Islet precursor cell (in vitro differentiated cells): ENCODE results near the gene MRPS27.

Experiments
- DNase-seq: peaks from one replicate; pipeline ENCODE4 v3.0.0-alpha.2; 2018

Gene MRPS27

GRCh38 chr5:72255670-72256069 is 64.4 kb downstream of the MRPS27 start:
- no peak for DNase-seq

DNA sequence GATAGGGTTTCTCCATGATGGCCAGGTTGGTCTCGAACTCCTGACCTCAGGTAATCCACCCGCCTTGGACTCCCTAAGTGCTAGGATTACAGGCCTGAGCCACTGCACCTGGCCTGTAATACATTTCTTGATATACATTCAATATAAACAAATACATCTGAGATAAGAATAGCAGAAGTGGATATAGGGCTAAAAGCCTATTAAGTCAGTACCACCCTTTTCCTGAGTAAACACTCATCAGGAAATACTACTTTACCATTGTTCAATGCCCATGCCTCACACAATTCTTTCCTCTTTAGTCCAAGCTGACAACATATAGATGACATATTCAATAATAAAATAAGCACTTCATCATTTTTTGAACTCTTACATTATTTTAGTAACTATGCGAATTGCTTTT is 64.8 kb downstream of the MRPS27 start:
- no peak for DNase-seq

DNA sequence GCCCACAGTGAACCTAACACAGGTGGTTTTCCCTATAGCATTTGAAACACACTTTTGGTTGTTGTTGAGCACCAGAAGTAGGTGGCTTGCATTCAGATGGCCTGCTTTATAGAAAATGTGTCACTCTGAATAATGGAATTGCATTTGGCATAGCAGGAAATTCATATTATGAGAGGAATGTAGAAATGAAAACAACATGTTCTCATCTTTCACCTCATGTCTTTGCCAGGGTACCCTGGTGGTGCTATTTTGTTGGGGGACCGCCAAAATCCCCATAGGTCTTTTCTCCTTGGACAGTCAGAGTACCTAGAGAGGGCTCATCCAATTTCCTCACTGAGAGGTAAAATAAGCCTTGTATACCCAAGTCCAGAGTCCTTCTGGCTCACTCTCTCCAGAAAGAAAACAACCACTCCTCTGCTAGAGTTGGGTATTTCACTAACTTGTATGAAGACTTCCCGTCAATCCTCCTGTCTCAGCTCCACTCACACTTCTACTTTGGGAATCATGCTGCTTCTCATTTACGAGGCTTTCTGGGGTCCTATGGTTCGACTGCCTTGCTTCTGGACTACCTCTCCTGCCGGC is 67.4 kb downstream of the MRPS27 start:
- DNase-seq, result no peak

DNA sequence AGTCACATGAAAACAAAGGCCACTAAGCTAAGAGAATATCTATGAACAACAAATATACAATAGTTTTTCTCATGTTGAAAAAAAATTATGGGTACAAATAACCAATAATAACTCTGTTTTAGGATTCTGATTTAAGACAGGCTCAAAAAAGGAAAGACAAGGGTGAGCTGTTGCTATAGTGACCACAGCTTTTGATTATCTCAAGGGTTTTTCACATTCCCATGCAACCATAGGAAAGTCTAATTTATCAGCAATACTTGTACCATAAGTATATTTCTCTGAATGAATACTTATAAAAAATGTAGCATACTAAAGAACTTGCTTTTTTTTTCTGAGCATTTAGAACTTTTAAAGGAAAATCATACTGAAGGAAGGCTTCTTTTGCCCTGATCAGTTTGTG is 68.0 kb downstream of the MRPS27 start:
- DNase-seq, result no peak

GRCh38 chr5:72251386-72251785 is 68.7 kb downstream of the MRPS27 start:
- DNase-seq, result no peak

DNA sequence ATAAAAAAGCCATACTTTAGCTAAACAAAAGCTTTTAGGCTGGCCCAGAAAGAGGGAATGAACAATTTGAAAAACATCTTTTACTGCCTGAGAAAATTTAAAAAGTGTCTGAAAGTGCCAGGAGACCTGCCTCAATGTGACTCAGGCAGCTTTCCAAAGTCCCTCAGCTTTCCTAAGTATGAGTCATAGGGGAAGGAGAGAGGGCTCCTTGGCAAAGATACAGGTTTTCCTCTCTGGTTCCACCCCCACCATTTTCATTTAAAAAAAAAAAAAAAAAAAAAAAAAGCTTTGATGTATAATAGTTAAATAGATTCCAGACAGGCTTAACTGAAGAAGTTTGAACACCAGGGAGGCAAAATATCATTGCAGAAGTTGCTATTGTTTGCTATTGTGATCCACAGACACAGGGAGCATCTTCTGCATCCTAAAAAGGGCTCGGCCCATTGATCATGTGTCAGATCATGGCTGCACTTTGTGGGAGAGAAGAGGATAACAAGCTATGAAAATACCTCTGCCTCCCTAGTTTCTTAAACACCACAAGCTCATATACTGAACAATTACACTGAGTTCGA is 71.5 kb downstream of the MRPS27 start:
- DNase-seq, result no peak

DNA sequence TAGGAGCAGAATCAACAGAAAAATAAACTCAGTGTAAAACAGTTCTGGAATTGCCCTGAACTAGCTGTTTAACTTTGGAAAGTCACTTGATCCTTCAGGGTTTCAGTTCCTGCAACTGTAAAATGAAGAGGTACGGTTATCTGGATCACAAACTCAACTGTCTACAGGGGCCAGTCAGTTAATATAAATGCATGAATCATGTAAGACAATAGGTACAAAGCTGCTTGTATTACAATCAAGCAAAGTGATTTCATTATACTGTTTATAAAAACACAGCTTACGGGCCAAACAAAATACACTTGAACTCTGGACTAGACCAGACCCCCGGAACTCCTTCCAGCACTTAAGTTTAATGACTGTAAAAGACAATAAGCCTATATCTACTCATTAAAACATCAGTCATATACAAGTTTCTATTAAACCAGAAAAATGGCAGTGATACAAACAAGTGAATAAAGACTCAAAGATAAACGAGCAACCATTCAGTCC is 73.0 kb downstream of the MRPS27 start:
- no peak for DNase-seq

DNA sequence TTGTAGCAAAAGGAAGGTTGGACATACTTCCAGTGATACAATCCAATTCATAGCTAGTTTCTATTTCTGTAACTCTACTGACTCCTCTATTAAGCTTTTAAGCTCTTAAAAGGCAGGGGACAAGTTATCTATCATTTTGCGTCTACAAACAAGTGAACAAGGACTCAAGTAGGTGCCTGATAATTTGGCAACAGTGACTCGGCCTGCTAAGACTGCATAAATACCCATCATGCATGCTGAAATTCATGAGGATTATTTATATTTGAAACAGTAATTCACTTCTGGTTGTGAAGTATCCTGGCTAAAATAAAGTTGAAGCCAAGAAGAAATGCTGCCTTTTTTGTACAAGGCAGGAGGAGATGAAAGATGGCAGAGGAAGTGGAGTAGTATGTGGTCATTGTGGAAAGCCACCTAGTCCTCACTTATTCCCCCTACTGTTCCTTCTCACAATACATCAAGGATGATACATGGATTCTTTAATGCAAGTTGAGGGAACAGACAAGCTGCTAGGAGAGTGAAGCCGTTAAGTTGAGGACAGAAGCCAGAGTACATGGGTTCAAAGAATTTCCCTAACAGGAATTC is 74.0 kb downstream of the MRPS27 start:
- no peak for DNase-seq

GRCh38 chr5:72245546-72245945 is 74.5 kb downstream of the MRPS27 start:
- no peak for DNase-seq

- DNase-seq, result peak; percentile 67
Measured at GRCh38 chr5:72244862-72245371, 75.1 kb downstream of the MRPS27 start.

GRCh38 chr5:72243706-72244105 is 76.3 kb downstream of the MRPS27 start:
- no peak for DNase-seq

DNA sequence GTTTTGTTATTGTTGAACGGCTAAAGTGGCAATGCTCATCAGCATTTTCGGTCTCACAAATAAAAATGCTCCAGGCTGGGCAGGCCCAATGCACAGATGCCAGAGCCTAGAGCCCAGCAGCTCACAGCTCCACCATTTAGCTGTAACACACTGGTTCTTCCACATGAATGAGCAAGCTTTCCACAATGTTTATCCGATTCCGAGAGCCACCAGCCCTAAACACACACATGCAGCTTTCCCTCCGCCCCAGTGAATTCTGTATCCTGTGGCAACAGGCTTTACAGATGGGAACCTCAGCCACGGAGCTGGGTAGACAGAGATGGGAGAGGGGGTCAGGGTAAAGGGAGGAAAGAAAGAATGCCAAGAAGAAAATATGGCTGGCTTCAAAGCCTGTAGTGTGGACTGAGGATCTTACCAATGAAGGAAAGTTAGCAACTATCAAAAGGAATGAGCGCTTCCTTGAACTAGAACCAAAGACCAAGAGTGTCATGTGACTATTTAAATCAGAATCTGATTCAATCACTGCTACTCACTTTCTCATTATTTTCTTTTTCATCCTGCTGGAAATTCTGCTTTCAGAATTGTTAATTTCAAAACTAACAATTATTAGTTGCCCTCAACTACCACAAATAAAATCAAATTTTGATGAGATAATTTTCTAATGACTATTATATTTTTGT is 77.1 kb downstream of the MRPS27 start:
- no peak for DNase-seq

- DNase-seq, result peak; percentile 66
Measured at GRCh38 chr5:72241346-72242003, 78.6 kb downstream of the MRPS27 start.

- DNase-seq, result no peak
Measured at GRCh38 chr5:72238712-72239445, 81.2 kb downstream of the MRPS27 start.

- no peak for DNase-seq
Measured at GRCh38 chr5:72237879-72238278, 82.2 kb downstream of the MRPS27 start.

- DNase-seq, result no peak
Measured at GRCh38 chr5:72237415-72237814, 82.6 kb downstream of the MRPS27 start.

GRCh38 chr5:72235725-72236124 is 84.3 kb downstream of the MRPS27 start:
- no peak for DNase-seq

DNA sequence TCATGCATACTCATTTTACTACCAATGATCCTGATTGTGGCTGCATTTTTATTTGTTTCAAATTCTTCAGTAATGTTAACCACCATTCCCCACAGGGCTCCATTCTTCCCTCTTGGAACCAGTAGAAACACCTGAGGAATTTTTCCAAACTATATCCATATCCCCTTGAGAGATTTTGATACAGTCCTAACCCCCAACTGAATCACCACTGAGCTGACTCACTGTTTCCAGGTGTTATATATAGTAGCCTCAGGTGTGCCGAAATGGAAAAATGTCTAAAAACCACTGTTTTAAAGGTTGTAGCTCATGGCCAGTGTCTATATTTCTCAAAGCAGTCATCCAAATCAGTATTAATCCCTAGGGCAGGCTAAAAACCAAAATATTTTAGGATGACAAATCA is 85.2 kb downstream of the MRPS27 start:
- DNase-seq, result no peak

GRCh38 chr5:72234265-72234700 is 85.8 kb downstream of the MRPS27 start:
- no peak for DNase-seq

DNA sequence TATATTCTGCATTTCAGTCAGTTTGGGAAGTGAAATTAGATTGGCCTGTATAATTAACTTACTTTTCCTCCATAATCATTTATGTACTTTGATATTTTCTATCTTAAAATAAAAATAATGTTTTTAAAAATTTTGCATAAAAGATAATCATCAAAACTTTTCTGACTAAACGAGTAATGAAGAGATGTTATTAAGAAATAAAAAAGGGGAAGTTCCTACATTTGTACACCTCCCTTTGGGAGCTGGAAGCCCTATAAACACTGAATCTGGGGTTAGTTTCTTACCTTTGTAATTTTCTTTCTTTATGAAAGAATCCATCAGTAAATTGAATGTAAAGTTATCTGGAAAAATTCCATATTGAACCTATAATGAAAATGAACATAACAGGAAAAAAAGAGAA is 86.2 kb downstream of the MRPS27 start:
- DNase-seq, result no peak

DNA sequence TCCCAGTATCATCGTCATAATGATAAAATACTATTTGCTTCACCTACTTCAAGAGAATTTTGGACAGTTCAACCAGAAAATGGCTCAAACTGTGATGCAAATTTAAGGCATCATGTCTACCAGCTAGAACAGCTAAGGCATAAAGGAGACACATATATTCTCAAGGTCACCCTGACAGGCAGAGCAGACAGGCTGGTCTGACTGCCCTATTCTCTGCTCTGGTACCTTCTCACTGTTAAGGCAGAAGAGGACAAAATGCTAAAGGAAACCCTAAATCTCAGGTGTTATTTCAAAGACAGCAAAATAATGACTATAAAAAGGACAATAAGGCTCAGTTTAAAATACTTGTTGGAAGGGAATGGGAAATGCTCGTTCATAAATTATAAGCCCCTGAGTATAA is 87.2 kb downstream of the MRPS27 start:
- no peak for DNase-seq

GRCh38 chr5:72231991-72232703 is 87.9 kb downstream of the MRPS27 start:
- DNase-seq, result no peak
